Pericardium fibroblast (primary cell): Measurements from ENCODE around the gene OR5M11. TPM values are rescaled to one million over a fixed set of nuclear protein-coding genes. Genes with fewer than 3 reads are reported as not detected.

ENCODE experiments used
- total RNA-seq: library from RNA; depleted of rRNA; stranded (reverse); fragments of >200 nt; gene quantifications from 2 replicates; pipeline ENCODE4 v1.2.3, GENCODE V29; 2015

OR5M11 gene
- not detected in 2 replicates for total RNA-seq

GRCh38 chr11:56543157-56543556 is at the start of gene OR5M11:
TSS of gene OR5M11 (minus strand) at chr11:56543257. CDS start at chr11:56543257, 0 bp downstream.

DNA sequence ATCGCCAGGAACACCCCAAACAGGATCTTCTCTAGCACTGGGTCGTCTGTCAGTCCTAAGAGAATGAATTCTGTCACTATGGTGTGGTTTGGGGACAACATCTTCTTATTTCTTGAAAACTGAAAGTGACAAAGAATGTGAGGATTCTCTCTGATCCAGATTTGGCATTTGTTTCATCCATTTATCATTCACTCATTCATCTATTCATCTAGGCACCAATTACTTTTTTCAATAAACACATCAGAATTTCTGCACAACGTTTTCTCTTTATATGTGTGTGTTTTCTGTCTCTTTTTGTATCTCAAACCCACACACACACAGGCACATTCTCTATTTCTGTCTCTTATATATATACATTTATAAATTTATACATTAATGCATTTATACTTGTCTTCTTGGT is 34.6 kb upstream of the OR5M11 start, which contains the start of gene OR5M10:
Gene OR5M10, minus strand, starts transcription at position 101 of the 400 bp plus-strand sequence. Its CDS starts 0 bp downstream, at position 101.

Other genes with a start within 250 kb of the OR5M11 start
- not detected in 2 replicates for gene OR8K3, start 228.1 kb downstream of the OR5M11 start, total RNA-seq
- not detected in 2 replicates for gene OR8K1, start 197.2 kb downstream of the OR5M11 start, total RNA-seq
- gene OR8J1, start 189.0 kb downstream of the OR5M11 start, total RNA-seq, result not detected in 2 replicates
- not detected in 2 replicates for gene OR8U1, start 167.6 kb downstream of the OR5M11 start, total RNA-seq
- not detected in 2 replicates for gene OR5AL1, start 130.6 kb downstream of the OR5M11 start, total RNA-seq
- gene OR5M3, start 69.9 kb downstream of the OR5M11 start, total RNA-seq, result not detected in 2 replicates
- not detected in 2 replicates for gene OR5M8, start 51.9 kb downstream of the OR5M11 start, total RNA-seq
- gene OR5M10, start 34.5 kb upstream of the OR5M11 start, total RNA-seq, result not detected in 2 replicates
- not detected in 2 replicates for gene OR5M1, start 71.6 kb upstream of the OR5M11 start, total RNA-seq
- not detected in 2 replicates for gene OR5AP2, start 99.2 kb upstream of the OR5M11 start, total RNA-seq
- gene OR5AR1, start 120.4 kb upstream of the OR5M11 start, total RNA-seq, result not detected in 2 replicates
- not detected in 2 replicates for gene OR9G1, start 155.8 kb upstream of the OR5M11 start, total RNA-seq
- not detected in 2 replicates for gene OR9G4, start 205.4 kb upstream of the OR5M11 start, total RNA-seq